ENCODE data around the gene MARK1. TPM values are rescaled to one million over a fixed set of nuclear protein-coding genes. Genes with fewer than 3 reads are reported as not detected.

MARK1 gene
- 5.4 and 6.3 TPM in 2 replicates for total RNA-seq

DNA sequence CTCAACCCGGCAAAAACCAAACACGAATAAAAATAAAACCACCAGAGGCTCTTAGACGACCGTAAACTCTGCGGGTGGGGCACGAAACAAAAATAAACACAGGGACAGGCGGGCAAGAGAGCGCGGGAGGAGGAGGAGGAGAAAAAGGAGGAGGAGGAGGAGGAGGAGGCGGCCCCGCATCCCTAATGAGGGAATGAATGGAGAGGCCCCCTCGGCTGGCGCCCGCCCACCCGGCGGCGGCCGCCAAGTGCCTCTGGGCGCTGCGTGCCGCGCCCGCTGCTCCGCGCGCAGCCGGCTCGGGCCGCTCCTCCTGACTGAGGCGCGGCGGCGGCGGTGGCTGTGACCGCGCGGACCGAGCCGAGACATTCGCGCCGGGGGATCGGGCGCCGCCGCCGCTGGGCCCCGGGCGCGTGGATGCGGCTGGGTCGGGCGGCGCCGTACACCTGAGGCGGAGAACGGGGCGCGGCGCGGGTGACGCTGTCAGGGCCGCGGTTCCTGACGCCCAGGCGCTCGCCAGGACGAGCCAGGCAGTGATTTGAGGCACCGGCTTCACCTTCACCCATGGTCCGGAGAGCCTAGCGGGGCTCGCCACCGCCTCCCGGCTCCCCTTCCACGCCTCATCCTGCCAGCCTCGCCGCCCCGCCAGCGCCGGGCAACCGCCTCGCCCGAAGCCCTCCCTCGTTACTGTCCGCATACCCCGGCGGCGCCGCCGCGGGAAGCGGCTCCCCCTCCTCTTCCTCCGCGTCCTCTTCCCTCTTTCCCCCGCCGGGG is at the start of gene MARK1:
MARK1 (plus strand) TSS at position 229 of the 771 bp plus-strand sequence. CDS start 687 bp downstream, outside the sequence.
- no peak for DNase-seq (ENCODE audit: low read depth)
- TF ChIP-seq, protein P1, sequence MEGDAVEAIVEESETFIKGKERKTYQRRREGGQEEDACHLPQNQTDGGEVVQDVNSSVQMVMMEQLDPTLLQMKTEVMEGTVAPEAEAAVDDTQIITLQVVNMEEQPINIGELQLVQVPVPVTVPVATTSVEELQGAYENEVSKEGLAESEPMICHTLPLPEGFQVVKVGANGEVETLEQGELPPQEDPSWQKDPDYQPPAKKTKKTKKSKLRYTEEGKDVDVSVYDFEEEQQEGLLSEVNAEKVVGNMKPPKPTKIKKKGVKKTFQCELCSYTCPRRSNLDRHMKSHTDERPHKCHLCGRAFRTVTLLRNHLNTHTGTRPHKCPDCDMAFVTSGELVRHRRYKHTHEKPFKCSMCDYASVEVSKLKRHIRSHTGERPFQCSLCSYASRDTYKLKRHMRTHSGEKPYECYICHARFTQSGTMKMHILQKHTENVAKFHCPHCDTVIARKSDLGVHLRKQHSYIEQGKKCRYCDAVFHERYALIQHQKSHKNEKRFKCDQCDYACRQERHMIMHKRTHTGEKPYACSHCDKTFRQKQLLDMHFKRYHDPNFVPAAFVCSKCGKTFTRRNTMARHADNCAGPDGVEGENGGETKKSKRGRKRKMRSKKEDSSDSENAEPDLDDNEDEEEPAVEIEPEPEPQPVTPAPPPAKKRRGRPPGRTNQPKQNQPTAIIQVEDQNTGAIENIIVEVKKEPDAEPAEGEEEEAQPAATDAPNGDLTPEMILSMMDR (conservative IDR thresholded peaks at IDR 0.05; ENCODE audit: low read depth, low read length) = no peak
- peak within 1 kb of the TSS; percentile 58 for H3K4me3 ChIP-seq (ENCODE audit: low read depth, low read length)

DNA sequence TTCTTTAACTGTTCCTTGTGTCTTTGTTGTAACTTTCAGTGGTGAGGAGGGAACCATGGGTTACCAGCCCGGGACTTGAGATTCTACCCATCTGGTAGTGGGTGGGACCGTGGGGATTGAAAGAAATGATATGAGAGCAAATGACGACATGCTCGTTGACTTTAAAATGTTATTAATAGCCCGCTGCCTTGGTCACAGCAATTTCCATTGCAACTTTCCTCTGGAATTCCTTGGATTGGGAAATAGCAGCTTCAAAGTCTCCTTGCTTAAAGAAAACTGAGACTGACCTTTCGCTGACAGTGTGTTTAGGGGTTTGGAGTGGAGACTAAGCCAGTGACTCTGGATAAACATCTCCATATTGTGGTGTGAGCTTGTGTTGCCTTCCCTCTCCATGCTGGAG is 44.2 kb upstream of the MARK1 start:
- no peak for DNase-seq (ENCODE audit: low read depth)
- TF ChIP-seq, protein P1 (conservative IDR thresholded peaks at IDR 0.05; ENCODE audit: low read depth, low read length) = no peak

DNA sequence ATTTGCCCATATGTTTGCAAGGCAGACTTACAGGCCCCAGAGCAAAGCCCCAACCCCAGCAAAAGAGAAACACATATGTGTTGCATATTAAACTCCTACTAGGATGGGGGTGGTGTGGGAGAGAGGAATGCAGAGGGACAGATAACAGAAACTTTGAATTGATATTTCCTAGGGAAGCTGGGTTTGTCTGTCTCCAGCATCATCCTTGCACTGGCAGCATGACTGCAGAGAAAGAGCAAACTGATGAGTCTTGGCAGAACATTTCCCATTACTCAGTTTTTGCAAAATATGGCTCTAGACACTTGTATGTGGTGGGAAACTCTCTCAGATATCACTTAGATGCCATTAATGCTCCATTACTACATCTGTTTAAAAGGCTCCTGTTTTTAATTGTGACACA is 43.8 kb upstream of the MARK1 start:
- no peak for DNase-seq (ENCODE audit: low read depth)
- H3K4me3 ChIP-seq (ENCODE audit: low read depth, low read length) = no peak overlapping the region
- TF ChIP-seq, protein P1 (conservative IDR thresholded peaks at IDR 0.05; ENCODE audit: low read depth, low read length) = no peak

More for the DNA sequence above, 44.2 kb upstream of the MARK1 start:
- no peak overlapping the region for H3K4me3 ChIP-seq (ENCODE audit: low read depth, low read length)

DNA sequence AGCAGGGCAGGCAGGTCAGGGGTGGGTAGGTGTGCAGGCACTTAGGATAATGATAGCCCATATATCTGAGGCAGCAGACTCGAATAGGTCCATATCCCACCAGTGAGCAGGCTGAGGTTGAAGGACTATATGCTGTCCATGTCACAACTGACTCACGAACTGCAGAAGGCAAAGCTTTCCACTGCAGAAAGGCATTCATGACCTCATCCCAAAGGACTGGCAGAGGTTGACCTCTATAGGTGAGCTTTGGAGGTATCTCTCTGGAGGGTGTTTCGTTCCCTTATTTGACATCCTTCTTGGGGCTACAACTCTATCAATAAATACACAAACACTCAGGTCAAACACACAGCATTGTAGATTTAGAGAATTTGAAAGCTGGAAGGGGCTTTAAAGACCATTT is 42.8 kb upstream of the MARK1 start:
- DNase-seq (ENCODE audit: low read depth) = no peak
- H3K4me3 ChIP-seq (ENCODE audit: low read depth, low read length) = no peak overlapping the region
- TF ChIP-seq, protein P1 (conservative IDR thresholded peaks at IDR 0.05; ENCODE audit: low read depth, low read length) = no peak

DNA sequence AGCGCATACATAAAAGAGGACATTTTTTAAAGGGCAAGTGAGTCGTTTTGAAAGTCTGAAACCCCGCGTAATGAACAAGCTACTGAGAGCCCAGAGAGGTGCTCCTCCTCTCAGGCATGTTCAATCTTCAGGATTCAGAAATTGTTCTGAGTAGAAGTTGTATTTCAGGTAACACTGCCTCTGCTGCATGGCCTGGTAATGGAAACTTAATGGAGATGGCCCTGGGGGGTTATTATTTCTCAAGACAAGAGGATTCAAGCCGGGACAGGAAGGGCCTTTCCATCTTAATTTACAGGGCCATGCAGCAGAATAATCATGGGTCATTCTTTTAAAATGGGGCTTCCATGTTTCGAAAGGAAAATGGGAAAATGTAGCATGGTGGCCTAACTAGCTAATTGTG is 42.1 kb upstream of the MARK1 start:
- TF ChIP-seq, protein P1 (conservative IDR thresholded peaks at IDR 0.05; ENCODE audit: low read depth, low read length) = no peak
- H3K4me3 ChIP-seq (ENCODE audit: low read depth, low read length) = no peak overlapping the region
- no peak for DNase-seq (ENCODE audit: low read depth)

DNA sequence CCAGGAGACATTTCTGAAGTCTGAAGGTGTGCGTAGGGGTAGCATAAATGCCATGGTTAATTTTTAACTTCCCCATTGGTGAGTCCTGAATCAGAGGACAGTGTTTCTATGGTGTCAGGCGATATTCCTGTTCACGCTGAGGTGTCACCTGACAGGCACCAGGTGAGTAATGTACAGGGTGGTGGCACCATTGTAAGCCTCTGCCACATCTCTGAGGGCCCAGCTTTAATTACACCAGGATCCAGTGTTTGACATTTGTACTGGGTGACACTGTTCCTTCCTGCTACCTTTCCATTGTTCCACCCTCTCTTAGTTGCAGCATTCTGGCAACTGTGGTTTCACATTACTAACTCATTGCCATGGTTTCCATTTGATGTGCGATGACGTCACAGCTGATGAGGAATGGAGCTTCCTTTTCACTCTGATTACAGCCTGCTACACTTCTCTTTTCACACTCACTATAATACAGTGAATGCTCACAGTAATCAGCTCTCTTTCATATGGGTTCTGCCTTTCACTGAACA is 40.6 kb upstream of the MARK1 start:
- TF ChIP-seq, protein P1 (conservative IDR thresholded peaks at IDR 0.05; ENCODE audit: low read depth, low read length) = no peak
- H3K4me3 ChIP-seq (ENCODE audit: low read depth, low read length) = no peak overlapping the region
- DNase-seq (ENCODE audit: low read depth) = peak; percentile 76

DNA sequence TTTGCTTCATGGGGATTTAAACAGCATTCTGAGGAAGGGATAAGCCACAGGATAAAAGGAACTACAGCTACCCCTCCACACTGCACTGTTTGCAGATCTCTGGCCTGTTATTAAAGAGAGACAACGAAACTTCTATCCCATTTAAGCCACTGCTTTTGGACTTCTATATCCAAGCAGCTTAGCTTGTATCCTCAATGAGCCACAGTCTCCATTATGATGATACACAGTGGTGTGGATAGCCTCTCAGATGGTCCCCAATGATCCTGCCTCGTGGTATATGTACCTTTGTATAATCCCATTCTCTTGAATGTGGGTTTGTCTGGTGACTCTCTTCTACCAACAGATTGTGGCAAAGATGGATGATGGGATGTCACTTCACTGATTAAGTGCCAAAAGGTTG is 36.0 kb upstream of the MARK1 start:
- no peak for DNase-seq (ENCODE audit: low read depth)
- TF ChIP-seq, protein P1 (conservative IDR thresholded peaks at IDR 0.05; ENCODE audit: low read depth, low read length) = no peak
- no peak overlapping the region for H3K4me3 ChIP-seq (ENCODE audit: low read depth, low read length)
